HepG2 (cell line): ENCODE data around the gene AP2A2. TPM values are rescaled to one million over a fixed set of nuclear protein-coding genes. Genes with fewer than 3 reads are reported as not detected.
A peak's percentile ranks its signal among the peaks of the same experiment; 100 is the strongest.

ENCODE experiments used
- ELF1 ChIP-seq: sonication (generic); formaldehyde crosslinking; IDR thresholded peaks from 2 replicates; pipeline ENCODE4 v1.4.0; 2020; ENCODE audit warnings: missing genetic modification reagents
- ELF3 ChIP-seq: IDR thresholded peaks from 2 replicates; pipeline ENCODE4 v1.6.1; 2016; ENCODE audit warnings: missing genetic modification reagents, missing compliant biosample characterization
- EP300 ChIP-seq, 3 experiments: sonication (generic) in 1 of 3; formaldehyde crosslinking in 1 of 3; IDR thresholded peaks; 2 replicates each; pipeline versions ENCODE4 v1.5.1 to v1.6.1; 2011 to 2020; ENCODE audit warnings: low read depth in 2 of 3, low read length in 2 of 3, borderline replicate concordance in 1 of 3, improper control_type of control experiment in 1 of 3, mild to moderate bottlenecking in 1 of 3, missing genetic modification reagents in 1 of 3, moderate library complexity in 1 of 3
- FOXC1 ChIP-seq: sonication (generic); formaldehyde crosslinking; IDR thresholded peaks from 2 replicates; pipeline ENCODE4 v1.8.0; 2022; ENCODE audit warnings: mild to moderate bottlenecking, missing genetic modification reagents, borderline replicate concordance
- FOXO1 ChIP-seq: sonication (generic); formaldehyde crosslinking; IDR thresholded peaks from 2 replicates; pipeline ENCODE4 v1.4.0; 2020; ENCODE audit warnings: missing genetic modification reagents
- KDM3A ChIP-seq: IDR thresholded peaks from 2 replicates; pipeline ENCODE4 v1.6.1; 2018; ENCODE audit warnings: low read depth, missing compliant biosample characterization
- KMT2A ChIP-seq: sonication (generic); formaldehyde crosslinking; IDR thresholded peaks from 2 replicates; pipeline ENCODE4 v1.4.0; 2020; ENCODE audit warnings: missing genetic modification reagents
- MEF2D ChIP-seq: sonication (generic); formaldehyde crosslinking; IDR thresholded peaks from 2 replicates; pipeline ENCODE4 v1.5.1; 2020; ENCODE audit warnings: mild to moderate bottlenecking, missing genetic modification reagents
- SRF ChIP-seq: IDR thresholded peaks from 2 replicates; pipeline ENCODE4 v1.6.1; 2011; ENCODE audit warnings: mild to moderate bottlenecking, low read depth, low read length, moderate library complexity
- ZNF207 ChIP-seq: fragments of 450-650 bp; IDR thresholded peaks from 2 replicates; pipeline ENCODE4 v1.6.1; 2016; ENCODE audit warnings: antibody characterized with exemption, borderline replicate concordance
- ZNF225 ChIP-seq: sonication (generic); formaldehyde crosslinking; IDR thresholded peaks from 2 replicates; pipeline ENCODE4 v1.4.0; 2020; ENCODE audit warnings: mild to moderate bottlenecking, missing genetic modification reagents
- ZNF672 ChIP-seq: sonication (generic); formaldehyde crosslinking; IDR thresholded peaks from 2 replicates; pipeline ENCODE4 v1.8.1; 2022; ENCODE audit warnings: missing genetic modification reagents
- polyA plus RNA-seq, 8 experiments: library from polyadenylated mRNA; depleted of rRNA in 3 of 8; stranded (reverse) in 7 of 8; unstranded in 1 of 8; fragments of >200 nt; fragmentation: Illumina TruSeq in 4 of 8; extraction: Trizol in 4 of 8; gene quantifications; 2 replicates each; pipeline versions ENCODE4 v1.2.1 to v1.2.3, GENCODE V29; 2011 to 2016; ENCODE audit warnings: low read depth in 4 of 8, missing spikeins in 1 of 8, mixed read lengths in 1 of 8; ENCODE audit not compliant: insufficient read depth in 1 of 8
- total RNA-seq, 5 experiments: library from RNA; depleted of rRNA; stranded (reverse); fragments of >200 nt; fragmentation: Illumina TruSeq; extraction: Trizol; gene quantifications; 2 replicates each; pipeline ENCODE4 v1.2.3, GENCODE V29; 2016; ENCODE audit warnings: low read depth in 1 of 5
- TF ChIP-seq, protein P1 (sequence below): IDR thresholded peaks from 2 replicates; pipeline ENCODE4 v1.6.1; 2012; ENCODE audit warnings: low read length, improper control_type of control experiment
- TF ChIP-seq, protein P2 (sequence below): sonication (generic); formaldehyde crosslinking; IDR thresholded peaks from 2 replicates; pipeline ENCODE4 v1.4.0; 2020; ENCODE audit warnings: missing genetic modification reagents
- TF ChIP-seq, protein P3 (sequence below): sonication (generic); formaldehyde crosslinking; IDR thresholded peaks from 2 replicates; pipeline ENCODE4 v1.5.0; 2020; ENCODE audit warnings: mild to moderate bottlenecking, missing genetic modification reagents, moderate library complexity

The AP2A2 gene
- total and polyA plus RNA-seq, 2 of the 13 experiments (the other 11 are each of a cell fraction or from before 2014, with no cell fraction given), result 25.7 to 75.7 TPM

DNA sequence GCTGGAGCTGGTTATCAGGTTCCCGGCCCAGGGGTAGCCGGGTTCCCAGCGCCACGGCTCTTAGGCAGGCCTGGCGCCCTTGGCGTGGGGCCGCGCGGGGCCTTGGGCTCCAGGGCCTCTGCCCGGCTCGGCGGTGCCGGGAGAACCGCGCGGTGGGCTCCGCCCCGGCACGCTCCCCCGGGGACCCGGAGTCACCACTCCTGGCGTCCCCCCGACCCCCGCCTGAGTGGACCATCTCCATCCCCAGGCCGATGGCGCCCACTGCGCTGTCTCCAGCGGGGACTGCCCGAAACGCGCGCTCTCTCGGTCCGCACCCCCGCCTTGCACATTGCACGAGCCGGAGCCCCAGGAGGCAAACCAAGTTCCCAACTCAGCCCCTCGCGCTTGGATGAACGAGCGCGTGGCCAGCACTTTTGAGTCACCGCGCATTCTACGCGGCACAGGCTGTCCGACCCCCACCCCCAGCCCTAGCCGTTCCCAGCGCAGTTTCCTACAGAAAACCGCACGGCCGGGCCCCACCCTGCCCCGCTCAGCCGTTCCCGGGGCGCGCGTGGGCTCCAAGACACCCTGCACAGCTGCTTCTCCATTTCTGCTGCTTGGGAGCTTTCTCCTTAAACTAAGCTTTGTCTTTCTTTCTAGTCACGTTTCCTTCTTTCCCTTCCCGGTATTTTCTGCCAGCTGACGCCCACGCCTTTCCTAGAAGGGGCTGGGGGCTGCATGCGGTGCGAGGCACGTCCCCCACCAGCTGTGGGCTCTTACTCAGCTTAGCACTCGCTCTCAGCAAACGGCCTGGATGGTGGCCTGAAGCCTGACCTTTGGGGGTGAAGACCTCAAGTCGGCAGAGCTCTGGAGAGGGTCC, 14.4 kb upstream of the AP2A2 start (continued):
- no peak for TF ChIP-seq FOXO1 (CRISPR knock-in tag)
- TF ChIP-seq ZNF672 (CRISPR knock-in tag), result no peak
- TF ChIP-seq, protein P1, sequence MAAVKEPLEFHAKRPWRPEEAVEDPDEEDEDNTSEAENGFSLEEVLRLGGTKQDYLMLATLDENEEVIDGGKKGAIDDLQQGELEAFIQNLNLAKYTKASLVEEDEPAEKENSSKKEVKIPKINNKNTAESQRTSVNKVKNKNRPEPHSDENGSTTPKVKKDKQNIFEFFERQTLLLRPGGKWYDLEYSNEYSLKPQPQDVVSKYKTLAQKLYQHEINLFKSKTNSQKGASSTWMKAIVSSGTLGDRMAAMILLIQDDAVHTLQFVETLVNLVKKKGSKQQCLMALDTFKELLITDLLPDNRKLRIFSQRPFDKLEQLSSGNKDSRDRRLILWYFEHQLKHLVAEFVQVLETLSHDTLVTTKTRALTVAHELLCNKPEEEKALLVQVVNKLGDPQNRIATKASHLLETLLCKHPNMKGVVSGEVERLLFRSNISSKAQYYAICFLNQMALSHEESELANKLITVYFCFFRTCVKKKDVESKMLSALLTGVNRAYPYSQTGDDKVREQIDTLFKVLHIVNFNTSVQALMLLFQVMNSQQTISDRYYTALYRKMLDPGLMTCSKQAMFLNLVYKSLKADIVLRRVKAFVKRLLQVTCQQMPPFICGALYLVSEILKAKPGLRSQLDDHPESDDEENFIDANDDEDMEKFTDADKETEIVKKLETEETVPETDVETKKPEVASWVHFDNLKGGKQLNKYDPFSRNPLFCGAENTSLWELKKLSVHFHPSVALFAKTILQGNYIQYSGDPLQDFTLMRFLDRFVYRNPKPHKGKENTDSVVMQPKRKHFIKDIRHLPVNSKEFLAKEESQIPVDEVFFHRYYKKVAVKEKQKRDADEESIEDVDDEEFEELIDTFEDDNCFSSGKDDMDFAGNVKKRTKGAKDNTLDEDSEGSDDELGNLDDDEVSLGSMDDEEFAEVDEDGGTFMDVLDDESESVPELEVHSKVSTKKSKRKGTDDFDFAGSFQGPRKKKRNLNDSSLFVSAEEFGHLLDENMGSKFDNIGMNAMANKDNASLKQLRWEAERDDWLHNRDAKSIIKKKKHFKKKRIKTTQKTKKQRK, result no peak
- no peak for TF ChIP-seq FOXC1 (CRISPR knock-in tag)
- no peak for TF ChIP-seq ZNF207
- no peak for TF ChIP-seq SRF
- no peak for TF ChIP-seq ELF3
- TF ChIP-seq, protein P2, sequence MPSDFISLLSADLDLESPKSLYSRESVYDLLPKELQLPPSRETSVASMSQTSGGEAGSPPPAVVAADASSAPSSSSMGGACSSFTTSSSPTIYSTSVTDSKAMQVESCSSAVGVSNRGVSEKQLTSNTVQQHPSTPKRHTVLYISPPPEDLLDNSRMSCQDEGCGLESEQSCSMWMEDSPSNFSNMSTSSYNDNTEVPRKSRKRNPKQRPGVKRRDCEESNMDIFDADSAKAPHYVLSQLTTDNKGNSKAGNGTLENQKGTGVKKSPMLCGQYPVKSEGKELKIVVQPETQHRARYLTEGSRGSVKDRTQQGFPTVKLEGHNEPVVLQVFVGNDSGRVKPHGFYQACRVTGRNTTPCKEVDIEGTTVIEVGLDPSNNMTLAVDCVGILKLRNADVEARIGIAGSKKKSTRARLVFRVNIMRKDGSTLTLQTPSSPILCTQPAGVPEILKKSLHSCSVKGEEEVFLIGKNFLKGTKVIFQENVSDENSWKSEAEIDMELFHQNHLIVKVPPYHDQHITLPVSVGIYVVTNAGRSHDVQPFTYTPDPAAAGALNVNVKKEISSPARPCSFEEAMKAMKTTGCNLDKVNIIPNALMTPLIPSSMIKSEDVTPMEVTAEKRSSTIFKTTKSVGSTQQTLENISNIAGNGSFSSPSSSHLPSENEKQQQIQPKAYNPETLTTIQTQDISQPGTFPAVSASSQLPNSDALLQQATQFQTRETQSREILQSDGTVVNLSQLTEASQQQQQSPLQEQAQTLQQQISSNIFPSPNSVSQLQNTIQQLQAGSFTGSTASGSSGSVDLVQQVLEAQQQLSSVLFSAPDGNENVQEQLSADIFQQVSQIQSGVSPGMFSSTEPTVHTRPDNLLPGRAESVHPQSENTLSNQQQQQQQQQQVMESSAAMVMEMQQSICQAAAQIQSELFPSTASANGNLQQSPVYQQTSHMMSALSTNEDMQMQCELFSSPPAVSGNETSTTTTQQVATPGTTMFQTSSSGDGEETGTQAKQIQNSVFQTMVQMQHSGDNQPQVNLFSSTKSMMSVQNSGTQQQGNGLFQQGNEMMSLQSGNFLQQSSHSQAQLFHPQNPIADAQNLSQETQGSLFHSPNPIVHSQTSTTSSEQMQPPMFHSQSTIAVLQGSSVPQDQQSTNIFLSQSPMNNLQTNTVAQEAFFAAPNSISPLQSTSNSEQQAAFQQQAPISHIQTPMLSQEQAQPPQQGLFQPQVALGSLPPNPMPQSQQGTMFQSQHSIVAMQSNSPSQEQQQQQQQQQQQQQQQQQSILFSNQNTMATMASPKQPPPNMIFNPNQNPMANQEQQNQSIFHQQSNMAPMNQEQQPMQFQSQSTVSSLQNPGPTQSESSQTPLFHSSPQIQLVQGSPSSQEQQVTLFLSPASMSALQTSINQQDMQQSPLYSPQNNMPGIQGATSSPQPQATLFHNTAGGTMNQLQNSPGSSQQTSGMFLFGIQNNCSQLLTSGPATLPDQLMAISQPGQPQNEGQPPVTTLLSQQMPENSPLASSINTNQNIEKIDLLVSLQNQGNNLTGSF (CRISPR knock-in tag), result no peak
- no peak for TF ChIP-seq ZNF225
- TF ChIP-seq MEF2D (CRISPR knock-in tag), result no peak
- no peak; a peak in 1 of 4 replicates for TF ChIP-seq EP300 (IDR thresholded peaks at IDR 0.05; ENCODE audit: low read depth in 2 of 2, low read length in 2 of 2)
- no peak for TF ChIP-seq EP300 (CRISPR knock-in tag; IDR thresholded peaks at IDR 0.05; ENCODE audit: borderline replicate concordance)
- TF ChIP-seq KMT2A (CRISPR knock-in tag), result peak; percentile 62; the same call in 1 of the 2 replicates
- TF ChIP-seq ELF1 (CRISPR knock-in tag), result no peak
- TF ChIP-seq KDM3A, result 0 out of 2 replicates have a peak, but pooled peaks have one; percentile 15
- TF ChIP-seq, protein P3, sequence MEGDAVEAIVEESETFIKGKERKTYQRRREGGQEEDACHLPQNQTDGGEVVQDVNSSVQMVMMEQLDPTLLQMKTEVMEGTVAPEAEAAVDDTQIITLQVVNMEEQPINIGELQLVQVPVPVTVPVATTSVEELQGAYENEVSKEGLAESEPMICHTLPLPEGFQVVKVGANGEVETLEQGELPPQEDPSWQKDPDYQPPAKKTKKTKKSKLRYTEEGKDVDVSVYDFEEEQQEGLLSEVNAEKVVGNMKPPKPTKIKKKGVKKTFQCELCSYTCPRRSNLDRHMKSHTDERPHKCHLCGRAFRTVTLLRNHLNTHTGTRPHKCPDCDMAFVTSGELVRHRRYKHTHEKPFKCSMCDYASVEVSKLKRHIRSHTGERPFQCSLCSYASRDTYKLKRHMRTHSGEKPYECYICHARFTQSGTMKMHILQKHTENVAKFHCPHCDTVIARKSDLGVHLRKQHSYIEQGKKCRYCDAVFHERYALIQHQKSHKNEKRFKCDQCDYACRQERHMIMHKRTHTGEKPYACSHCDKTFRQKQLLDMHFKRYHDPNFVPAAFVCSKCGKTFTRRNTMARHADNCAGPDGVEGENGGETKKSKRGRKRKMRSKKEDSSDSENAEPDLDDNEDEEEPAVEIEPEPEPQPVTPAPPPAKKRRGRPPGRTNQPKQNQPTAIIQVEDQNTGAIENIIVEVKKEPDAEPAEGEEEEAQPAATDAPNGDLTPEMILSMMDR (CRISPR knock-in tag), result peak; percentile 2; the same call in 1 of the 2 replicates
